Stimulated activated naive B cell treated with anti-CD40 and anti-IgM and Interleukin-4, amounts not matched to agents 10 μg/mL and 1 μg/mL and 100 μg/mL, for 72 hours (primary cell): Measurements from ENCODE around the gene ZSWIM5.
"Not testable (repeated sequence)": the region's sequence is repeated elsewhere in the genome, so short reads cannot be mapped to it uniquely, and the experiment has no call there.

Experiments
- ATAC-seq, 2 donors: fragments of 150-1000 bp; cut with Tn5 transposase; replicated peaks; 2 replicates each; pipeline ENCODE4 v1.10.0; 2021; ENCODE audit warnings: moderate library complexity in 1 of 2
- DNase-seq: peaks from one replicate; pipeline ENCODE4 v3.0.0; 2021
- H3K27ac Mint-ChIP-seq: one replicate; pipeline ENCODE4 v1.8.0; 2022; ENCODE audit warnings: mild to moderate bottlenecking, mixed read lengths
- H3K27me3 Mint-ChIP-seq, 2 donors: one replicate each; pipeline ENCODE4 v1.8.0; 2022; ENCODE audit warnings: mixed read lengths in 2 of 2
- H3K36me3 Mint-ChIP-seq, 2 donors: one replicate each; pipeline ENCODE4 v1.8.0; 2022; ENCODE audit warnings: mixed read lengths in 2 of 2, mild to moderate bottlenecking in 1 of 2
- H3K4me1 Mint-ChIP-seq, 2 donors: one replicate each; pipeline ENCODE4 v1.8.0; 2022; ENCODE audit warnings: mixed read lengths in 2 of 2, mild to moderate bottlenecking in 1 of 2
- H3K4me3 Mint-ChIP-seq, 2 donors: one replicate each; pipeline ENCODE4 v1.8.0; 2022; ENCODE audit warnings: mild to moderate bottlenecking in 2 of 2, mixed read lengths in 2 of 2, moderate library complexity in 1 of 2
- H3K9me3 Mint-ChIP-seq, 2 donors: one replicate each; pipeline ENCODE4 v1.8.0; 2022; ENCODE audit warnings: mixed read lengths in 2 of 2, mild to moderate bottlenecking in 1 of 2

ZSWIM5 gene

DNA sequence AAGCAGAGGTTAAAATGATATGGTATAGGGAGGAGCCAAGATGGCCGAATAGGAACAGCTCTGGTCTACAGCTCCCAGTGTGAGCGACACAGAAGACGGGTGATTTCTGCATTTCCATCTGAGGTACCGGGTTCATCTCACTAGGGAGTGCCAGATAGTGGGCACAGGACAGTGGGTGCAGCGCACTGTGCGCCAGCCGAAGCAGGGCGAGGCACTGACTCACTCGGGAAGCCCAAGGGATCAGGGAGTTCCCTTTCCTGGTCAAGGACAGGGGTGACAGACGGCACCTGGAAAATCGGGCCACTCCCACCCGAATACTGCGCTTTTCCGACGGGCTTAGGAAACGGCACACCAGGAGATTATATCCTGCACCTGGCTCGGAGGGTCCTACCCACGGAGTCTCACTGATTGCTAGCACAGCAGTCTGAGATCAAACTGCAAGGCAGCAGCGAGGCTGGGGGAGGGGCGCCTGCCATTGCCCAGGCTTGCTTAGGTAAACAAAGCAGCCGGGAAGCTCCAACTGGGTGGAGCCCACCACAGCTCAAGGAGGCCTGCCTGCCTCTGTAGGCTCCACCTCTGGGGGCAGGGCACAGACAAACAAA is 26.4 kb downstream of the ZSWIM5 start:
- H3K4me1 Mint-ChIP-seq, H3K27ac Mint-ChIP-seq, DNase-seq, H3K36me3 Mint-ChIP-seq, H3K9me3 Mint-ChIP-seq, ATAC-seq, H3K4me3 Mint-ChIP-seq: not testable (repeated sequence)
- H3K27me3 Mint-ChIP-seq = peaks cover 22 to 31% of the 10 kb centered on the region in 2 donors

DNA sequence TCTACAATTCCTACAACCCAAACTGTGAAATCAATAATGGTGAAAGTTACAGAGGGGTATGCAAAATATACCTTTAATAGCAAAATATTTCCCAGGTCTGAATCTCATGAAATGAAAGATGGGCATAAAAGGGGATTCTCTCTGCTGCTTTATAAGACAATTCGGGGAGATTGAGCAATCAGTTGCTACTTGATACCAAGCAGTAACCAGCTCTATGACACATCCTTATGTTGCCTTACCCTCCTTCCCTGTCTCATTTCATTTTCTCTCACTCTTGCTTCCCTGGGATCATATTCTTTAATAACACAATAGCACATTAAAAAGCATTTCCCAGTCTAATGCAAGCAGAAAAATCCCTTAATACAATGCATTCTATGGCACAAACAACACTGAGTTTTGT is 29.0 kb downstream of the ZSWIM5 start:
- no peak overlapping the region for H3K27ac Mint-ChIP-seq
- peaks cover 3 to 6% of the 10 kb centered on the region in 2 donors for H3K9me3 Mint-ChIP-seq
- peaks cover 22 to 31% of the 10 kb centered on the region in 2 donors for H3K27me3 Mint-ChIP-seq
- no peak overlapping the region for H3K4me3 Mint-ChIP-seq
- H3K36me3 Mint-ChIP-seq = peaks cover 0 to 5% of the 10 kb centered on the region in 2 donors
- ATAC-seq = no peak
- DNase-seq = no peak
- no peaks in the 10 kb centered on the region for H3K4me1 Mint-ChIP-seq

DNA sequence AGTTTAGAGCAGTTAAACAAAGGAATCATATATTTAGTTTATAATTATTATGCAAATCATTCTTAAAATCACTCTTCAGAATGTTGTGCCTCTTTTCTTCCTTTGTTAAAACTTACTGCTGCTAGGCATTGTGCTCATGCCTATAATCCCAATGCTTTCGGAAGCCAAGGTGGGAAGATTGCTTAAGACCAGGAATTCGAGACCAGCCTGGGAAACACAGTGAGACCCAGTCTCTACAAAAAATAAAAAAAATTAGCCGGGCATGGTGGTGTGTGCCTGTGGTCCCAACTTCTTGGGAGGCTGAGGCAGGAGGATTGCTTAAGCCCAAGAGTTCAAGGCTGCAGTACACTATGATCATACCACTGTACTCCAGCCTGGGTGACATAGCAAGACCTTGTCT is 33.6 kb downstream of the ZSWIM5 start:
- Mint-ChIP-seq H3K27ac (no peak overlapping the region), H3K9me3 (no peaks in the 10 kb centered on the region), H3K4me1 (no peaks in the 10 kb centered on the region), H3K27me3 (peaks cover 9 to 11% of the 10 kb centered on the region in 2 donors), H3K4me3 (no peak overlapping the region), H3K36me3 (no peaks in the 10 kb centered on the region)
- DNase-seq (no peak), ATAC-seq (no peak)

DNA sequence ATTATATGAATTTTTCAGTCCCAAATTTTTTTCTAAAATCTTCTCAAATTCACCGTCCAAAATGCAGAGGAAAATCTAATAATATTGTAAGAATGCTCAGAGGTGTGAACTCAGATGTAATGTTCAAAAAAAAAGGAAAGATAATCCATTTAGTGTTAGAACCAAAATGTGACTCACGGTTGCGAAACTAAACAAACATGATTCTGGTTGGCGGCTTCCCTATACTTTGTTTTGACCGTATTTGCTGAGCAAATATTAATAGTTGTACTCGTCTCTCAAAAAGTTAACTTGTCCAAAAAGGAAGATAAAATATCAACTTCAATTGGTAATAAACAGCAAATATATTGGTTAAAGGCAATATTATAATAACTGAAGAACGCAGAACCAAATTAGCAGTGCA is 34.4 kb downstream of the ZSWIM5 start:
- H3K9me3 Mint-ChIP-seq = no peaks in the 10 kb centered on the region
- H3K27ac Mint-ChIP-seq = no peak overlapping the region
- ATAC-seq (no peak), DNase-seq (no peak)
- H3K4me1 Mint-ChIP-seq = no peaks in the 10 kb centered on the region
- no peaks in the 10 kb centered on the region for H3K36me3 Mint-ChIP-seq
- no peak overlapping the region for H3K4me3 Mint-ChIP-seq
- peaks cover 6% of the 10 kb centered on the region in 2 donors for H3K27me3 Mint-ChIP-seq

DNA sequence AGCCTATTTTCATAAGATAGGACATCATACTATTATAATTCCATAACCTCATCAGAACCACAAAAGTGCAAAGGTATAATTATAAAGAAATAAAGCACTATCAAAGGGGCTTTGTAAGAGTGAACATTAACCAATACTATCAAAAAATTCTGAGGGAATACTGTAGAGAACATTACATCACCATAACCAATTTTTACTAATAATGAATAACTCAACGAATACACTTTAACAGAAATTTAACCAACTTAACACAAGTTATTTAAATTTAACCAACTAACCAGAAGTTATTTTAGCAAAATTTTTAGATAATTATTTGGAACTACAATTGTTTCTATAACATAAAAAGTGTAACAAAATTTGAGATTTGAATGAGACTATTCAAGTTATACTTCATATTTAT is 34.8 kb downstream of the ZSWIM5 start:
- Mint-ChIP-seq H3K27ac (no peak overlapping the region), H3K27me3 (peaks cover 2 to 3% of the 10 kb centered on the region in 2 donors), H3K36me3 (no peaks in the 10 kb centered on the region), H3K9me3 (no peaks in the 10 kb centered on the region), H3K4me3 (no peak overlapping the region), H3K4me1 (no peaks in the 10 kb centered on the region)
- DNase-seq (no peak), ATAC-seq (no peak)

DNA sequence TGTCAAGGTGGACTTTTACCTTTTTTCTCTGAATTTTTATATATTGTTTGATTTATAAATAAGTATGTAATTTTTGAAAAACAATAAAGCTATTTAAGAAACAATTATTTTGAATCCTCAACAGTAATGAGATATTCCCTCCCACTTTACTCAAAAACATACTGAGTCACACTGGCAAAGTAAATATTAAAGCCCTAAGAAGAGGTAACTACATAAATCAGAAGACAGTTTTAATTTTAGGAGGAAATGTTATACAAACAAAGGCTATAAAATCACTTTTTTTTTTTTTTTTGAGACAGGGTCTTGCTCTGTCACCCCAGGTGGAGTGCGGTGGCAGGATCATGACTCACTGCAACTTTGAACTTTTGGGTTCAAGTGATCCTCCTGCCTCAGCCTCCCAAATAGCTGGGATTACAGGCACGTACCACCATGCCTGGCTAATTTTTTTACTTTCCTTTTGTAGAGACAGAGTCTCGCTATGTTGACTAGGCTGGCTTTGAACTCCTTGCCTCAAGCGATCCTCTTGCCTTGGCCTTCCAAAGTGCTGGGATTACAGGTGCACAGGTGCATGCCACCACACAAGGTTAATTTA is 36.2 kb downstream of the ZSWIM5 start:
- no peaks in the 10 kb centered on the region for H3K4me1 Mint-ChIP-seq
- H3K27me3 Mint-ChIP-seq = peaks cover 2 to 12% of the 10 kb centered on the region in 2 donors
- no peak overlapping the region for H3K4me3 Mint-ChIP-seq
- peaks cover 0 to under 1% of the 10 kb centered on the region in 2 donors for H3K9me3 Mint-ChIP-seq
- no peak for ATAC-seq
- no peak for DNase-seq
- no peaks in the 10 kb centered on the region for H3K36me3 Mint-ChIP-seq
- no peak overlapping the region for H3K27ac Mint-ChIP-seq

DNA sequence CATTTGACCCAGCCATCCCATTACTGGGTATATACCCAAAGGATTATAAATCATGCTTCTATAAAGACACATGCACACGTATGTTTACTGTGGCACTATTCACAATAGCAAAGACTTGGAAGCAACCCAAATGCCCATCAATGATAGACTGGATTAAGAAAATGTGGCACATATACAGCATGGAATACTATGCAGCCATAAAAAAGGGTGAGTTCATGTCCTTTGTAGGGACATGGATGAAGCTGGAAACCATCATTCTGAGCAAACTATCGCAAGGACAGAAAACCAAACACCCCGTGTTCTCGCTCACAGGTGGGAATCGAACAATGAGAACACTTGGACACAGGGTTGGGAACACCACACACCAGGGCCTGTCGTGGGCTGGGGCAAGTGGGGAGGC is 38.5 kb downstream of the ZSWIM5 start:
- not testable (repeated sequence) for ATAC-seq, DNase-seq, H3K4me3 Mint-ChIP-seq, H3K4me1 Mint-ChIP-seq, H3K27ac Mint-ChIP-seq, H3K36me3 Mint-ChIP-seq
- Mint-ChIP-seq H3K9me3 (peaks cover 6 to 14% of the 10 kb centered on the region in 2 donors), H3K27me3 (peaks cover 11 to 35% of the 10 kb centered on the region in 2 donors)

DNA sequence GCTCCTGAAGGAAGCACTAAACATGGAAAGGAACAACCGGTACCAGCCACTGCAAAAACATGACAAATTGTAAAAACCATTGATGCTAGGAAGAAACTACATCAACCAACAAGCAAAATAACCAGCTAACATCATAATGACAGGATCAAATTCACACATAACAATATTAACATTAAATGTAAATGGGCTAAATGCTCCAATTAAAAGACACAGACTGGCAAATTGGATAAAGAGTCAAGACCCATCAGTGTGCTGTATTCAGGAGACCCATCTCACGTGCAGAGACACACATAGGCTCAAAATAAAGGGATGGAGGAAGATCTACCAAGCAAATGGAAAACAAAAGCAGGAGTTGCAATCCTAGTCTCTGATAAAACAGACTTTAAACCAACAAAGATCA is 42.1 kb downstream of the ZSWIM5 start:
- Mint-ChIP-seq H3K27me3 (peaks cover 11 to 47% of the 10 kb centered on the region in 2 donors), H3K9me3 (peaks cover 6 to 14% of the 10 kb centered on the region in 2 donors)
- not testable (repeated sequence) for H3K27ac Mint-ChIP-seq, H3K4me1 Mint-ChIP-seq, H3K4me3 Mint-ChIP-seq, H3K36me3 Mint-ChIP-seq, DNase-seq, ATAC-seq

DNA sequence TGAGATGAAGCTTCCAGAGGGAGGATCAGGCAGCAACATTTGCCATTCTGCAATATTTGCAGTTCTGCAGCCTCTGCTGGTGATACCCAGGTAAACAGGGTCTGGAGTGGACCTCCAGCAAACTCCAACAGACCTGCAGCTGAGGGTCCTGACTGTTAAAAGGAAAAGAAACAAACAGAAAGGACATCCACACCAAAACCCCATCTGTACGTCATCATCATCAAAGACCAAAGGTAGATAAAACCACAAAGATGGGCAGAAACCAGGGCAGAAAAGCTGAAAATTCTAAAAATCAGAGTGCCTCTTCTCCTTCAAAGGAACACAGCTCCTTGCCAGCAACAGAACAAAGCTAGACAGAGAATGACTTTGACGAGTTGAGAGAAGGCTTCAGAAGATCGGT is 43.3 kb downstream of the ZSWIM5 start:
- peaks cover 11 to 47% of the 10 kb centered on the region in 2 donors for H3K27me3 Mint-ChIP-seq

DNA sequence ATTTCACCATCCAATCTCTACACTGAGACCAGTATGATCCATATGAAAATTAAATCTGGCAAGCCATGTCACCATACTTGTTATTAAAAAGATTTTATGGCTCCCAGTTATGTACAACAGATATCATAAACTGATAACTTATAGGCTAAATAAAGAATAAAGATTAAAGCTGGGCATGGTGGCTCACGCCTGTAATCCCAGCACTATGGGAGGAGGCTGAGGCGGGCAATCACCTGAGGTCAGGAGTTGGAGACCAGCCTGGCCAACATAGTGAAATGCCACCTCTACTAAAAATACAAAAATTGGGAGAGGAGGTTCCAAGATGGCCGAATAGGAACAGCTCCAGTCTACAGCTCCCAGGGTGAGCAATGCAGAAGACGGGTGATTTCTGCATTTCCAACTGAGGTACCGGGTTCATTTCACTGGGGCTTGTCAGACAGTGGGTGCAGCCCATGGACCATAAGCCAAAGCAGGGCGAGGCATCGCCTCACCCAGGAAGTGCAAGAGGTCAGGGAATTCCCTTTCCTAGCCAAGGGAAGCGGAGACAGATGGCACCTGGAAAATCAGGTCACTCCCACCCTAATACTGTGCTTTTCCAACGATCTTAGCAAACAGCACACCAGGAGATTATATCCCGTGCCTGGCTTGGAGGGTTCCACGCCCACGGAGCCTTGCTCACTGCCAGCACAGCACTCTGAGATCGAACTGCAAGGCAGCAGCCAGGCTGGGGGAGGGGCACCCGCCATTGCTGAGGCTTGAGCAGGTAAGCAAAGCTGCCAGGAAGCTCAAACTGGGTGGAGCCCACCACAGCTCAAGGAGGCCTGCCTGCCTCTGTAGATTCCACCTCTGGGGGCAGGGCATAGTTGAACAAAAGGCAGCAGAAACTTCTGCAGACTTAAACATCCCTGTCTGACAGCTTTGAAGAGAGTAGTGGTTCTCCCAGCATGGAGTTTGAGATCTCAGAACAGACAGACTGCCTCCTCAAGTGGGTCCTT is 44.1 kb downstream of the ZSWIM5 start:
- H3K27ac Mint-ChIP-seq, ATAC-seq, H3K4me1 Mint-ChIP-seq, DNase-seq, H3K36me3 Mint-ChIP-seq, H3K4me3 Mint-ChIP-seq: not testable (repeated sequence)
- Mint-ChIP-seq H3K27me3 (peaks cover 11 to 47% of the 10 kb centered on the region in 2 donors), H3K9me3 (peaks cover 6 to 14% of the 10 kb centered on the region in 2 donors)

More for the DNA sequence above, 43.3 kb downstream of the ZSWIM5 start:
- H3K36me3 Mint-ChIP-seq, H3K4me1 Mint-ChIP-seq, ATAC-seq, H3K27ac Mint-ChIP-seq, H3K4me3 Mint-ChIP-seq, DNase-seq: not testable (repeated sequence)
- peaks cover 6 to 14% of the 10 kb centered on the region in 2 donors for H3K9me3 Mint-ChIP-seq

DNA sequence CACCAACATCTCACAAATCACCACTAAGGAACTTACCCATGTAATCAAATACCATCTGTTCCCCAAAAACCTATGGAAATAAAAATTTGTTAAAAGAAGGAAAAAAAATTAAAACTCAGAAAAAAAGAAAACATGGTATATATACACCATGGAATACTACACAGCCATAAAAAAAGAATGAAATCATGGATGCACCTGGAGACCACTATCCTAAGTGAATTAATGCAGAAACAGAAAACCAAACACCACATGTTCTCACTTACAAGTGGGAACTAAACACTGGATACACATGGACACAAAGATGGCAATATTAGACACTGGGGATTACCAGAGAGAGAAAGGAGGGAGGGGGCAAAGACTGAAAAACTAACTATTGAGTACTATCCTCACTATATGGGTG is 50.4 kb downstream of the ZSWIM5 start:
- ATAC-seq = no peak
- peaks cover 20 to 30% of the 10 kb centered on the region in 2 donors for H3K27me3 Mint-ChIP-seq

DNA sequence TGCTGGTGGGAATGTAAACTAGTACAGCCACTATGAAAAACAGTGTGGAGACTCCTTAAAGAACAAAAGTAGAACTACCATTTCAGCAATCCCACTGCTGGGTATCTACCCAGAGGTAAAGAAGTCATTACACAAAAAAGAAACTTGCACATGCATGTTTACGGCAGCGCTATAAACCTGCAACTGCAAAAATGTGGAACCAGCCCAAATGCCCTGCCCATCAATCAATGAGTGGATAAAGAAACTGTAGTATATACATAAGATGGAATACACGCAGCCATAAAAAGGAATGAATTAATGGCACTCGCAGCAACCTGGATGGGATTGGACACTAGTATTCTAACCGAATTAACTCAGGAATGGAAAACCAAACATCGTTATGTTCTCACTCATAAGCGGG is 51.0 kb downstream of the ZSWIM5 start:
- H3K27ac Mint-ChIP-seq = no peak overlapping the region
- no peak for ATAC-seq
- no peaks in the 10 kb centered on the region for H3K36me3 Mint-ChIP-seq
- no peak overlapping the region for H3K4me3 Mint-ChIP-seq
- DNase-seq = no peak
- H3K27me3 Mint-ChIP-seq = peaks cover 20 to 34% of the 10 kb centered on the region in 2 donors
- no peaks in the 10 kb centered on the region for H3K4me1 Mint-ChIP-seq
- H3K9me3 Mint-ChIP-seq = peaks cover 7 to 8% of the 10 kb centered on the region in 2 donors

More for the DNA sequence above, 50.4 kb downstream of the ZSWIM5 start:
- H3K9me3 Mint-ChIP-seq = peaks cover 7 to 8% of the 10 kb centered on the region in 2 donors
- no peaks in the 10 kb centered on the region for H3K36me3 Mint-ChIP-seq
- H3K4me3 Mint-ChIP-seq = no peak overlapping the region
- DNase-seq = no peak
- H3K4me1 Mint-ChIP-seq = no peaks in the 10 kb centered on the region
- H3K27ac Mint-ChIP-seq = no peak overlapping the region

DNA sequence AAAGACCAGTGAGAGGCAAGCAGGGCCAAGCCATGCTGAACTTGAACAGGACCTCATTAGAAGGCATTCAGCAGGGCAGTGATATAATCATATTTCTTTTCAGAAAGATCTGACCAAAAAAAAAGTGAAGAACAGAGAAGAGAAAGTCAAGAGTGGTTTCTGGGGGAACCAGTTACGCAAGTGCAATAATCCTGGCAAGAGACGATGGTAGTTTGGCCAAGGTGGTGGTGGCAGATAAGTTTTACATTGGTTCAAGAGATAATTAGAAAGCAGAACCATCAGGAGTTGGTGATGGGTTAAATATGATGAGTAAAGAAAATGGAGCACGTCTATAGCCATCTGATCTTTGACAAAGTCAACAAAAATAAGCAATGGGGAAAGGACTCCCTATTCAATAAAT is 54.3 kb downstream of the ZSWIM5 start:
- no peaks in the 10 kb centered on the region for H3K4me1 Mint-ChIP-seq
- H3K9me3 Mint-ChIP-seq = peaks cover 7 to 8% of the 10 kb centered on the region in 2 donors
- no peak overlapping the region for H3K27ac Mint-ChIP-seq
- H3K4me3 Mint-ChIP-seq = no peak overlapping the region
- H3K36me3 Mint-ChIP-seq = no peaks in the 10 kb centered on the region
- no peak for ATAC-seq
- H3K27me3 Mint-ChIP-seq = peaks cover 20 to 34% of the 10 kb centered on the region in 2 donors
- DNase-seq = no peak

DNA sequence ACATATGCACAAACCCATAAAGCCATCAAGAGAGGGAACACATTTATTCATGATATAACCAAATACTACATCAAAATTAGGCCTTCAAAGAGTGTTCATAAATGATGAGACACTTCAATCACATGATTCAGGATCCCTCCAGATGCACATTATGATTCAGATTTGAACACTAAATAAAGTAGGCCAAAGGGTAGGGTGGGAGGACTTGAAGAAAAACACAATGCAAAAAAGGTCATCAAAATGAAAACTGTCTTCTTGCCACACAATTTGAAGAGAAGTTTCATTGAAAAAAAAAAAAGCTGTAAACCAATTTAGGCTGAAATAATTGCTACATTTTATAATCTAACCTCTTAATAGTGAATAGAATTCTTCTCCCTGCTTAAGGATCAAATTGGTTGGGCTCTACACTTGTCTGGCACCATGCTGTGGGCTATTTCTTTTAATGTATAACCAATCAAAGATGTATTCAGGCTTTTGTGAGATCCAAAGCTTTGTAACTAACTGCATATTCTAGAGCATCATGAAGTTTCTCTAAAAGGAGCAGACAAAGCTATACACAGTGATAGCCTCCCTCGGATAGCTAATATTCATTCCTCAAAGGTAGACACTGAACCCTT is 58.1 kb downstream of the ZSWIM5 start:
- H3K36me3 Mint-ChIP-seq = no peaks in the 10 kb centered on the region
- no peak overlapping the region for H3K4me3 Mint-ChIP-seq
- peaks cover 6 to 13% of the 10 kb centered on the region in 2 donors for H3K27me3 Mint-ChIP-seq
- H3K27ac Mint-ChIP-seq = no peak overlapping the region
- DNase-seq (no peak), ATAC-seq (no peak)
- H3K9me3 Mint-ChIP-seq = peaks cover 0 to 2% of the 10 kb centered on the region in 2 donors
- no peaks in the 10 kb centered on the region for H3K4me1 Mint-ChIP-seq
